GM12878 (cell line): ENCODE measurements around the gene SLC30A7. TPM values are rescaled to one million over a fixed set of nuclear protein-coding genes. Genes with fewer than 3 reads are reported as not detected.

Experiments
- ATAC-seq: fragments of 200-7000 bp; cut with Tn5 transposase; 3 replicates; pipeline ENCODE4 v1.9.1; 2020; ENCODE audit warnings: mild to moderate bottlenecking, moderate library complexity
- BruUV-seq: library from RNA; stranded (reverse); fragments of 400-500 nt; replicated peaks from 2 replicates; lab custom pipeline; 2021; lab: Mats Ljungman, UMichigan
- CTCF ChIA-PET: fragments of 300-600 bp; sonication (Branson Sonifier 250); formaldehyde crosslinking; extraction: SDS; loops from one replicate; lab custom pipeline; 2021; ENCODE audit warnings: inconsistent platforms; lab: Yijun Ruan, JAX
- POLR2A ChIA-PET: fragments of 350-600 bp; formaldehyde crosslinking; extraction: SDS; loops from one replicate; lab custom pipeline; 2021; ENCODE audit warnings: inconsistent platforms; lab: Charles Lee
- RAD21 ChIA-PET: fragments of 300-600 bp; sonication (Branson Sonifier 250); formaldehyde crosslinking; loops from one replicate; lab custom pipeline; 2023; ENCODE audit warnings: antibody characterized with exemption; ENCODE audit not compliant: unreplicated experiment; lab: Charles Lee
- SMC1A ChIA-PET: fragments of 300-600 bp; sonication (Branson Sonifier 250); formaldehyde crosslinking; loops from one replicate; lab custom pipeline; 2023; ENCODE audit not compliant: unreplicated experiment, uncharacterized antibody; lab: Charles Lee
- DNase-seq: peaks from one replicate; pipeline ENCODE4 v3.0.0-alpha.2; 2011; ENCODE audit warnings: low read depth, low spot score
- FAIRE-seq: peaks from 3 replicates; lab custom pipeline; 2011; peaks lifted over from hg19 to GRCh38; lab: Jason Lieb, UNC
- H2AFZ ChIP-seq: 2 replicates; pipeline ENCODE4 v1.6.0; 2011; ENCODE audit warnings: low read depth, low read length, control low read depth; ENCODE audit not compliant: control insufficient read depth
- H3K27ac ChIP-seq: 2 replicates; pipeline ENCODE4 v1.5.1; 2011; ENCODE audit warnings: control low read depth; ENCODE audit not compliant: control insufficient read depth, insufficient read depth
- H3K27me3 ChIP-seq, 2 experiments: replicated peaks in 1 of 2; 2 replicates each; pipeline versions ENCODE4 v1.6.0 to v1.6.1; 2011; ENCODE audit warnings: low read length in 1 of 2; ENCODE audit not compliant: control insufficient read depth in 2 of 2, insufficient read depth in 2 of 2
- H3K36me3 ChIP-seq, 2 experiments: 2 replicates each; pipeline ENCODE4 v1.5.1; 2011; ENCODE audit warnings: low read length in 1 of 2; ENCODE audit not compliant: control insufficient read depth in 2 of 2, insufficient read depth in 2 of 2
- H3K4me1 ChIP-seq: 2 replicates; pipeline ENCODE4 v1.6.1; 2011; ENCODE audit warnings: mild to moderate bottlenecking, low read length, moderate library complexity, mixed read lengths; ENCODE audit not compliant: control insufficient read depth, insufficient read depth
- H3K4me2 ChIP-seq: 2 replicates; pipeline ENCODE4 v1.6.0; 2011; ENCODE audit warnings: control low read depth; ENCODE audit not compliant: control insufficient read depth, insufficient read depth
- H3K4me3 ChIP-seq: fragments of 200-600 bp; sonication (generic); 2 replicates; pipeline ENCODE4 v1.5.1; 2016
- H3K79me2 ChIP-seq: 2 replicates; pipeline ENCODE4 v1.6.0; 2011; ENCODE audit warnings: low read length; ENCODE audit not compliant: control insufficient read depth, insufficient read depth
- H3K9ac ChIP-seq: 2 replicates; pipeline ENCODE4 v1.8.0; 2011; ENCODE audit warnings: low read length, control low read depth, mixed read lengths; ENCODE audit not compliant: control insufficient read depth, insufficient read depth
- H3K9me3 ChIP-seq: replicated peaks from 3 replicates; pipeline ENCODE4 v1.5.1; 2011; ENCODE audit warnings: mild to moderate bottlenecking, low read length; ENCODE audit not compliant: control insufficient read depth, insufficient read depth
- H4K20me1 ChIP-seq: 2 replicates; pipeline ENCODE4 v1.6.0; 2011; ENCODE audit not compliant: control insufficient read depth, insufficient read depth
- CREB1 ChIP-seq: IDR thresholded peaks from 2 replicates; pipeline ENCODE4 v1.6.1; 2012; ENCODE audit warnings: low read depth, mild to moderate bottlenecking, inconsistent platforms
- HDAC6 ChIP-seq: fragments of 200-600 bp; sonication (generic); IDR thresholded peaks from one replicate; pipeline ENCODE4 v1.8.0; 2017; ENCODE audit warnings: antibody characterized with exemption; ENCODE audit not compliant: unreplicated experiment
- NFIC ChIP-seq: IDR thresholded peaks from 2 replicates; pipeline ENCODE4 v1.6.1; 2012; ENCODE audit warnings: low read depth, mild to moderate bottlenecking, inconsistent platforms, low read length, moderate library complexity
- POLR2AphosphoS2 ChIP-seq: IDR thresholded peaks from 2 replicates; pipeline ENCODE4 v1.6.1; 2011; ENCODE audit warnings: low read depth, mild to moderate bottlenecking, low read length, improper control_type of control experiment, moderate library complexity
- RB1 ChIP-seq: fragments of 450-650 bp; formaldehyde crosslinking; IDR thresholded peaks from 2 replicates; pipeline ENCODE4 v1.6.1; 2017; ENCODE audit warnings: mild to moderate bottlenecking, borderline replicate concordance
- TARDBP ChIP-seq: IDR thresholded peaks from 2 replicates; pipeline ENCODE4 v1.6.1; 2016; ENCODE audit warnings: borderline replicate concordance
- TCF12 ChIP-seq: IDR thresholded peaks from 2 replicates; pipeline ENCODE4 v1.6.1; 2011; ENCODE audit warnings: low read depth, mild to moderate bottlenecking, low read length
- ZNF622 ChIP-seq: fragments of 450-650 bp; IDR thresholded peaks from 2 replicates; pipeline ENCODE4 v1.6.1; 2017; ENCODE audit warnings: mild to moderate bottlenecking, inconsistent platforms
- WGBS: methylation state at CpG from one replicate; pipeline ENCODE4 v1.1.6; 2016; ENCODE audit warnings: low lambda C conversion rate; ENCODE audit not compliant: insufficient replicate concordance, insufficient coverage; ENCODE audit errors: missing lambda C conversion rate; 5-methylcytosine and 5-hydroxymethylcytosine counted together
- in situ Hi-C: fragments of 300-500 bp; cut with MboI; formaldehyde crosslinking; loops from 9 replicates; pipeline ENCODE4 v1.14.3; 2018; ENCODE audit warnings: mixed read lengths
- intact Hi-C: fragments of 100-400 bp; cut with micrococcal nuclease; formaldehyde crosslinking; loops from one replicate; pipeline ENCODE4 v1.14.2; 2022; ENCODE audit not compliant: unreplicated experiment
- polyA plus RNA-seq, 11 experiments: library from polyadenylated mRNA; depleted of rRNA in 4 of 11; unstranded in 6 of 11; stranded (reverse) in 5 of 11; fragments of >200 nt; fragmentation: Nextera tagmentation in 4 of 11; fragmentation: Illumina TruSeq in 1 of 11; extraction: Ambion mirVana in 4 of 11; extraction: Trizol in 1 of 11; gene quantifications; 1 replicate in 1 of 11; 2 replicates in 10 of 11; pipeline versions ENCODE4 v1.2.1 to v1.2.3, GENCODE V29; 2011 to 2016; ENCODE audit warnings: inconsistent platforms in 2 of 11, missing spikeins in 2 of 11, low read depth in 1 of 11
- total RNA-seq, 4 experiments: library from RNA; depleted of rRNA in 3 of 4; stranded (reverse); fragments of >200 nt in 3 of 4; fragmentation: Illumina TruSeq in 1 of 4; extraction: Trizol in 1 of 4; gene quantifications; 2 replicates each; pipeline versions ENCODE4 v1.2.1 to v1.2.3, GENCODE V29; 2013 to 2021
- TF ChIP-seq, protein P1 (sequence below): fragments of 450-650 bp; IDR thresholded peaks from 2 replicates; pipeline ENCODE4 v1.6.1; 2017; ENCODE audit warnings: low read depth, mild to moderate bottlenecking, moderate library complexity
- TF ChIP-seq, protein P2 (sequence below): fragments of 150-350 bp; IDR thresholded peaks from 2 replicates; pipeline ENCODE4 v1.6.1; 2016; ENCODE audit warnings: low read depth, low read length
- TF ChIP-seq, protein P3 (sequence below): fragments of 450-650 bp; IDR thresholded peaks from 2 replicates; pipeline ENCODE4 v1.6.1; 2017; ENCODE audit warnings: mild to moderate bottlenecking

The SLC30A7 gene
- total and polyA plus RNA-seq, 10 of the 15 experiments (the other 5 are each of a cell fraction or from before 2014, with no cell fraction given) = 4.4 to 23.3 (median 16.9) TPM

DNA sequence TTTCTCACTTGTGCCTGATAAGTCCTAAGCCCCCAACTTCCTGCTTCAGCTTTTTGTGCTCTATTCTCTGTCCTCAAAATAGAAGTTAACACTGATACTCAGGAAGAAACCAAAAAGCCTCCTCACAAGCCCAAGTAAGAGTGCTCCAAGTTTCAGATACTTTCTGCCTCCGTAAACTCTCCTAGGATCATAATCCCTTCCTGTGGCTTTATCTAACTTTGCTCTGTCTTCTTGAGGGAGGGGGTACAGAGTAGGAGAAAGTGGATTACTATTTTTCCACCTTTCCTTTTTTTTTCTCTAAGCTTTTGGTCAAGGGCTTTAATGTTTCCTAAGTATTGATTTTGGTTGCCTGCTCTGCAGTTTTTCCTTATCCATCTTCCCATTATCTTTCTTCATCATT, 75.1 kb downstream of the SLC30A7 start:
- Histone ChIP-seq H3K4me3 (no peak overlapping the region), H4K20me1 (no peaks in the 10 kb centered on the region), H3K4me1 (no peaks in the 10 kb centered on the region), H3K27me3 (no peaks in the 10 kb centered on the region), H3K79me2 (no peaks in the 10 kb centered on the region), H3K9me3 (no peaks in the 10 kb centered on the region), H3K27ac (no peak overlapping the region), H3K36me3 (peaks cover 4 to 14% of the 10 kb centered on the region in 2 experiments), H3K9ac (no peak overlapping the region), H2AFZ (no peak overlapping the region), H3K4me2 (no peak overlapping the region)
- WGBS = 96% methylated on average over 1 of the region's 1 CpG
- CTCF ChIA-PET = no interaction called here
- POLR2A ChIA-PET = no interaction called here
- DNase-seq (no peak), FAIRE-seq (no peak), ATAC-seq (no peak)
- intact Hi-C loops = no loop called here
- BruUV-seq = no TSS peak
- in situ Hi-C loops = no loop called here
- RAD21 ChIA-PET = no interaction called here
- TF ChIP-seq TCF12 (no peak), CREB1 (no peak)
- TF ChIP-seq, protein P1, sequence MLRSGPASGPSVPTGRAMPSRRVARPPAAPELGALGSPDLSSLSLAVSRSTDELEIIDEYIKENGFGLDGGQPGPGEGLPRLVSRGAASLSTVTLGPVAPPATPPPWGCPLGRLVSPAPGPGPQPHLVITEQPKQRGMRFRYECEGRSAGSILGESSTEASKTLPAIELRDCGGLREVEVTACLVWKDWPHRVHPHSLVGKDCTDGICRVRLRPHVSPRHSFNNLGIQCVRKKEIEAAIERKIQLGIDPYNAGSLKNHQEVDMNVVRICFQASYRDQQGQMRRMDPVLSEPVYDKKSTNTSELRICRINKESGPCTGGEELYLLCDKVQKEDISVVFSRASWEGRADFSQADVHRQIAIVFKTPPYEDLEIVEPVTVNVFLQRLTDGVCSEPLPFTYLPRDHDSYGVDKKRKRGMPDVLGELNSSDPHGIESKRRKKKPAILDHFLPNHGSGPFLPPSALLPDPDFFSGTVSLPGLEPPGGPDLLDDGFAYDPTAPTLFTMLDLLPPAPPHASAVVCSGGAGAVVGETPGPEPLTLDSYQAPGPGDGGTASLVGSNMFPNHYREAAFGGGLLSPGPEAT = no peak
- SMC1A ChIA-PET = interaction anchor here (0.7 kb wide), 1 partner anchor 42 kb away, joined by 3 read pairs; no protein-coding TSS in a partner anchor

DNA sequence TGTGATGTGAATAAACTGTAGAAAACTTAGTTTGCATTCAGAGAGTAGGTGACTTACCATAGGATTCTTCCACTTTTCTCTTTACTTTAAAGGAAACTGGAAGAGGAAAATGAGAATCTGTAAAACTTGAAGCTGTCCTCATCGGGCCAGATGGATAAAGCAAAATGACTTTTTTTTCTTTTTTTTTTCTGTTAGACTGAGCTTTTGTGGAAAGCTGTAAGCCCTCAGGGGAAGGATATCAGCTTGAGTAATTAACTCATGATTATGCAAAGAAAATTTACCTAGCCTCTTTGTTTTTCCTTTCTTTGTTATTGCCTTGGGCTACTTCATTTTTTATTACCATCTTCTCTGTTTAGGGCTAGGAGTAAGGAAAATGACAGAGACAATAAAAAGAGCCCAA, 76.3 kb downstream of the SLC30A7 start:
- ATAC-seq = no peak
- SMC1A ChIA-PET = no interaction called here
- H3K4me3 ChIP-seq = no peak overlapping the region
- H3K4me2 ChIP-seq = no peak overlapping the region
- H3K36me3 ChIP-seq = peaks cover 2 to 15% of the 10 kb centered on the region in 2 experiments; a peak in 3 of 4 replicates
- H3K4me1 ChIP-seq = no peaks in the 10 kb centered on the region
- H3K9ac ChIP-seq = no peak overlapping the region
- no peaks in the 10 kb centered on the region for H3K9me3 ChIP-seq
- H3K27ac ChIP-seq = no peak overlapping the region
- CTCF ChIA-PET = interaction anchor here (0.6 to 1.2 kb wide), 2 partner anchors 63 to 162 kb away, joined by 3 read pairs; no protein-coding TSS in a partner anchor
- H3K79me2 ChIP-seq = no peaks in the 10 kb centered on the region
- no peak for DNase-seq
- H2AFZ ChIP-seq = no peak overlapping the region
- no peak for FAIRE-seq
- POLR2A ChIA-PET = no interaction called here
- in situ Hi-C loops (no loop called here), intact Hi-C loops (no loop called here)
- RAD21 ChIA-PET = no interaction called here
- H3K27me3 ChIP-seq = no peaks in the 10 kb centered on the region
- no peaks in the 10 kb centered on the region for H4K20me1 ChIP-seq
- BruUV-seq = no TSS peak
- 4% methylated on average over 1 of the region's 1 CpG for WGBS
- TF ChIP-seq TARDBP (no peak), POLR2AphosphoS2 (no peak), NFIC (no peak), HDAC6 (no peak), ZNF622 (no peak), RB1 (no peak)
- TF ChIP-seq, protein P2, sequence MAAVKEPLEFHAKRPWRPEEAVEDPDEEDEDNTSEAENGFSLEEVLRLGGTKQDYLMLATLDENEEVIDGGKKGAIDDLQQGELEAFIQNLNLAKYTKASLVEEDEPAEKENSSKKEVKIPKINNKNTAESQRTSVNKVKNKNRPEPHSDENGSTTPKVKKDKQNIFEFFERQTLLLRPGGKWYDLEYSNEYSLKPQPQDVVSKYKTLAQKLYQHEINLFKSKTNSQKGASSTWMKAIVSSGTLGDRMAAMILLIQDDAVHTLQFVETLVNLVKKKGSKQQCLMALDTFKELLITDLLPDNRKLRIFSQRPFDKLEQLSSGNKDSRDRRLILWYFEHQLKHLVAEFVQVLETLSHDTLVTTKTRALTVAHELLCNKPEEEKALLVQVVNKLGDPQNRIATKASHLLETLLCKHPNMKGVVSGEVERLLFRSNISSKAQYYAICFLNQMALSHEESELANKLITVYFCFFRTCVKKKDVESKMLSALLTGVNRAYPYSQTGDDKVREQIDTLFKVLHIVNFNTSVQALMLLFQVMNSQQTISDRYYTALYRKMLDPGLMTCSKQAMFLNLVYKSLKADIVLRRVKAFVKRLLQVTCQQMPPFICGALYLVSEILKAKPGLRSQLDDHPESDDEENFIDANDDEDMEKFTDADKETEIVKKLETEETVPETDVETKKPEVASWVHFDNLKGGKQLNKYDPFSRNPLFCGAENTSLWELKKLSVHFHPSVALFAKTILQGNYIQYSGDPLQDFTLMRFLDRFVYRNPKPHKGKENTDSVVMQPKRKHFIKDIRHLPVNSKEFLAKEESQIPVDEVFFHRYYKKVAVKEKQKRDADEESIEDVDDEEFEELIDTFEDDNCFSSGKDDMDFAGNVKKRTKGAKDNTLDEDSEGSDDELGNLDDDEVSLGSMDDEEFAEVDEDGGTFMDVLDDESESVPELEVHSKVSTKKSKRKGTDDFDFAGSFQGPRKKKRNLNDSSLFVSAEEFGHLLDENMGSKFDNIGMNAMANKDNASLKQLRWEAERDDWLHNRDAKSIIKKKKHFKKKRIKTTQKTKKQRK = no peak
- TF ChIP-seq, protein P3, sequence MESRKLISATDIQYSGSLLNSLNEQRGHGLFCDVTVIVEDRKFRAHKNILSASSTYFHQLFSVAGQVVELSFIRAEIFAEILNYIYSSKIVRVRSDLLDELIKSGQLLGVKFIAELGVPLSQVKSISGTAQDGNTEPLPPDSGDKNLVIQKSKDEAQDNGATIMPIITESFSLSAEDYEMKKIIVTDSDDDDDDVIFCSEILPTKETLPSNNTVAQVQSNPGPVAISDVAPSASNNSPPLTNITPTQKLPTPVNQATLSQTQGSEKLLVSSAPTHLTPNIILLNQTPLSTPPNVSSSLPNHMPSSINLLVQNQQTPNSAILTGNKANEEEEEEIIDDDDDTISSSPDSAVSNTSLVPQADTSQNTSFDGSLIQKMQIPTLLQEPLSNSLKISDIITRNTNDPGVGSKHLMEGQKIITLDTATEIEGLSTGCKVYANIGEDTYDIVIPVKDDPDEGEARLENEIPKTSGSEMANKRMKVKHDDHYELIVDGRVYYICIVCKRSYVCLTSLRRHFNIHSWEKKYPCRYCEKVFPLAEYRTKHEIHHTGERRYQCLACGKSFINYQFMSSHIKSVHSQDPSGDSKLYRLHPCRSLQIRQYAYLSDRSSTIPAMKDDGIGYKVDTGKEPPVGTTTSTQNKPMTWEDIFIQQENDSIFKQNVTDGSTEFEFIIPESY = no peak
